HG02763 (cell line): Measurements from ENCODE around the gene KDM2A.

Source experiments
- ATAC-seq: cut with Tn5 transposase; IDR thresholded peaks from one replicate; pipeline ENCODE4 v1.9.1; 2021; ENCODE audit warnings: mild to moderate bottlenecking, moderate library complexity; ENCODE audit not compliant: unreplicated experiment

KDM2A gene

DNA sequence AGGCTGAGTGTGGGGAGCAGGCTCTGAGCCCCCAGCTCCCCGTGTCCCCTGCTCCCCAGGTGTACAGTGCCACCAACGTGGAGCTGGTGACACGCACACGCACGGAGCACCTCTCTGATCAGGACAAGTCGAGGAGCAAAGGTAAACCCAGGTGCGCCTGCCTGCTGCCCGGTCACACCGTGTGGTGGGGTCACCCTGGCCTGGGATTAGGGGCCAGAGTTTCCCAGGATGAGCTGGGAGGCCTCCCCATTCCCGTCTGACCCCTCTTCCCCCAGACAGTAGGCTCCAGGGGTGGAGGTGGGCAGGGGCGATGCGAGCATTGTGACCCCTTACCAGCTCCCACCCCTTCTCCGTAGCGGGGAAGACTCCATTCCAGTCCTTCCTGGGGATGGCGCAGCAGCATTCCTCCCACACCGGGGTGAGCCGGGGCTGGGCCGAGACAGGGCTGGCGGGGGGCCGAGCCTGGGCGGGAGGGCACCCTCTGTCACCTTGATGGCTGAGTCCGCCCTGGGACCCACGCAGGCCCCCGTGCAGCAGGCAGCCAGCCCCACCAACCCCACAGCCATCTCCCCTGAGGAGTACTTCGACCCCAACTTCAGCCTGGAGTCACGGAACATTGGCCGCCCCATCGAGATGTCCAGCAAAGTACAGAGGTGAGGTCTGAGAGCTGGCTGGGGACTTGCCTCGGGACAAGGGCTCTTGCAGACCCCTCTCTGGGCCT, 180.6 kb downstream of the KDM2A start:
- no peak for ATAC-seq

DNA sequence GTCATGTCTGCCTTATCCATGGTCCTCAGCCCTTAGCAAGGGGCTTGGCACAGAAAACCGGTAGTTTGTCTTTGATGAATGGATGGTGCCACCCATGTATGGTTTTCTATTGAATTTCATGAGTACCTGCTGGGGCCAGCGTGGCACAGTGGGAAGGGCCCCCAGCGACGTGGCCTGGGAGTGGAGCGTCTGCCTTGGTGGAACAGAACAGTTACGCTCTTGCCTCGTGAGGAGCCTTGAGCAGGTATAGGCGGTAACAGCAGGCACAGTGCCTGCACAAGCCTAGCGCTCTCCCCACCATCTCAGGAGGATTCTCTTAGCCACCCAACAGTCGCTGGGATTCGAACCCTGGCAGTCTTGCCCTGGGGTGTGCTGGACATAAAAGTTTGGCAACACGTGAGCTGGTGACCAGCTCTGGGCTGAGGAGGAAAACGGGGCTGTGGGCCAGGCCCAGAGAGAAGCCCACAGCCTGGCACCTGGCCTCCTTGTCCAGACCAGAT, 181.2 kb downstream of the KDM2A start:
- no peak for ATAC-seq

DNA sequence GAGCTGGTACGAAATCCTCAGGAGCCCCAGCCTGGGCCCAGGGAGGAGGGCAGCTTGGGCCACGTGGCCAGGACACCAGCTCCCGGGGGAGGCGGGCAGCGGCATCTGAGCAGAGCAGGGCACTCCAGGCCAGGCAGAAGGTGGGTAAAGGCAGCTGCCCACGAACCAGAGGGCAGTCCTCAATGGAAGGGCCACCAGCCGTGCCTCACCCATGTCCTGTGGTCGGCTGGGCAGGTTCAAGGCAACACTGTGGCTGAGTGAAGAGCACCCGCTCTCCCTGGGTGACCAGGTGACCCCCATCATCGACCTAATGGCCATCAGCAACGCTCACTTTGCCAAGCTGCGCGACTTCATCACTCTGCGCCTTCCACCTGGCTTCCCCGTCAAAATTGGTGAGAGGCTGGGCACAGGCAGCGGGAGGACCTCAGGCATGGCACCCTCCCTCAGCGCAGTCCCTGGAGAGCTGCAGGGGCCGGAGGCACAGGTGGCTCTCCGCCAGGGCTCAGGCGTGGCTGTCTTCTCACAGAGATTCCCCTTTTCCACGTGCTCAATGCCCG, 181.8 kb downstream of the KDM2A start:
- ATAC-seq: no peak

DNA sequence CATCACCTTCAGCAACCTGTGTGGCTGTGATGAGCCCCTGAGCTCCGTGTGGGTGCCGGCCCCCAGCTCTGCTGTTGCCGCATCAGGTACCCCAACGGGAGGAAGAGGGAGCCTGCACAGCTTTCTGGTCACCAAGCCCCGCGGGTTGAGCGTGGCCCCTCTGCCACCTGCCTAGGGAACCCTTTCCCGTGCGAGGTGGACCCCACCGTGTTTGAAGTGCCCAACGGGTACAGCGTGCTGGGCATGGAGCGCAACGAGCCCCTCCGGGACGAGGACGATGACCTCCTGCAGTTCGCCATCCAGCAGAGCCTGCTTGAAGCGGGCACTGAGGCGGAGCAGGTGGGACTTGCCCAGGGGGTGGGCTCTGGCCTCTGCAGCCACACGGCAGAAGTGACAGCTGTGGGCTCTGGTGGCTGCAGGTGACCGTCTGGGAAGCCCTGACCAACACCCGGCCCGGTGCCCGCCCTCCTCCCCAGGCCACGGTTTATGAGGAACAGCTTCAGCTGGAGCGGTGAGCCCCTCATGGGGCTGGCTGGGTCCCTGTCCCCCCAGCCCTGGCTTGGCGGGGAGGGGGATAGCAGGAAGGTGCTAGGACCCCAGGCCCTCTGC, 182.4 kb downstream of the KDM2A start:
- ATAC-seq: no peak

DNA sequence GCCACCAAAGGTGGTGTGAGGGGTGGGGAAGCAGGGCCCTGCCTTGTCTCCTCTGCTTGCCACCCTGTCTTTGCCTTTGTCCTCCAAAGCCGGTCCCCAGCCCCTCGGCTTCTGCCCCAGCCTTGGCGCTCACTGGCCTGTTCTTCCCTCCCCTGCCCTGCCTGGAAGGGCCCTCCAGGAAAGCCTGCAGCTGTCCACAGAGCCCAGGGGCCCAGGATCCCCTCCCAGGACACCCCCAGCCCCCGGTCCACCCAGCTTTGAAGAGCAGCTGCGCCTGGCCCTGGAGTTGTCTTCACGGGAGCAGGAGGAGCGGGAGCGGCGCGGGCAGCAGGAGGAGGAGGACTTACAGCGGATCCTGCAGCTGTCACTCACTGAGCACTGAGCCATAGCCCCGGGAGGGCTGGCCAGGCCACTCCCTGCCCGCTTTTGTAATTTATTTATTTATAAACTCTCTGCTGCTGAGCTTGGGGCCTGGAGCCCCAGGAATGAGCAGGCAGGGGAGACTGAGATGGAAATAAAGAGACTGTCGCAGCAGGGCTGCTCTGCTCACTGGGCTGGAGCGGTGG, 183.0 kb downstream of the KDM2A start:
- ATAC-seq: no peak

DNA sequence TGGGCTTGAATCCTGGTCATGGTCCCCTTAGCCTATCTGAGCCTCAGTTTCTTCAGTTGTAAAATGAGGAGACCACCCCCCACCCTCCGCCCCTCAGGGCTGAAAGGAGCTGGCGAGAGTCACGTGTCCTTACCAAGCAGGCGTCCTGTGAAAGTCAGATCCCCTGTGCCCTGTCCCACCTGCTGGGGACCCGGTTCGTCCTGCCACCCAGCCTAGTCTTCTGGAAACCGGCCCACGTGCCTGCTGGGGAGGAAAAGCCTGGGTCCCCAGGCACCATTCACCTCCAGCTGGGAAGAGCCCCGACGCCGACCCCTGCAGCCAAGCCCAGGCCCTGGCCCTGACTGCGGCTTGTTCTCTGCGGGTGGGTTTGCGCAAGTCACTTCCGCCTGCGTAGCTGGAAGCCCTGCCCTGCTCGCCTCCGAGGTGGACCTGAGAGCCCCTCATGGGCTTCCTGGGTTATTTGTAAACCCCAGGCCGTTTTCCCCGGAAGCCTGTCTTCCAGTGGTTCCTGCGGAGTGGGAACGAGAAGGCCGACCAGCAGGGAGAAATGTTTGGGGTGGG, 183.6 kb downstream of the KDM2A start:
- no peak for ATAC-seq

DNA sequence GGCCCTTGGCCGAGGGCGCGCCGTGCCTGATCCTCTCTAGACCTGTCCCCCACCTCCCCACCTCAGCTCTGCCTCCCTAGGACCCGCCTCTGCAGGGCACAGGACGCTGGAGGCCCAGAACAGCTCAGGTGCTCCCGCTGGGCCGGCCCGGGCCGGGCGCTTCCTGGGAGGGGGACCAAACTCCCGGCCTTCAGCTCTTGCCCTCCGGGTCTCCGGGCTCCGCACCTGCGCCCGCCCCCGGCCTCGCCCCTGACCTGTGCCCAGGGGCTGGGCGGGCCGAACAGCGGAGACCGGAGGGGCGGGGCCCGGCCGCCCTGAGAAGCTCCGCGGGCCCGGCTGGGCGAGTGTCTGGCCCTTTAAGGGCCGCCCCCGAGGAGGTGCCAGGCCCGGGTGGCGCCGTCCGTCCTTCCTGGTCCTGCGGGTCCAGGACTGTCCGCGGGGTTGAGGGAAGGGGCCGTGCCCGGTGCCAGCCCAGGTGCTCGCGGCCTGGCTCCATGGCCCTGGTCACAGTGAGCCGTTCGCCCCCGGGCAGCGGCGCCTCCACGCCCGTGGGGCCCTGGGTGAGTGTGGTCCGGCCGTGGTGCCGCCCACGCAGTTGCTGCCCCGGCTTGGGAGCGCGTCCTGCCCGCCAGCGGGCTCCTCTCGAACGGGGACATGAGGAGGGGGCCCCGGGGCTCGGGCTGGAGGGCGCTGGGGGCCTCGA, 184.2 kb downstream of the KDM2A start, which contains the start of gene SSH3:
TSS of gene SSH3 (plus strand) at position 399 of the 703 bp plus-strand sequence. CDS start at position 495, 96 bp downstream.
- no peak for ATAC-seq

DNA sequence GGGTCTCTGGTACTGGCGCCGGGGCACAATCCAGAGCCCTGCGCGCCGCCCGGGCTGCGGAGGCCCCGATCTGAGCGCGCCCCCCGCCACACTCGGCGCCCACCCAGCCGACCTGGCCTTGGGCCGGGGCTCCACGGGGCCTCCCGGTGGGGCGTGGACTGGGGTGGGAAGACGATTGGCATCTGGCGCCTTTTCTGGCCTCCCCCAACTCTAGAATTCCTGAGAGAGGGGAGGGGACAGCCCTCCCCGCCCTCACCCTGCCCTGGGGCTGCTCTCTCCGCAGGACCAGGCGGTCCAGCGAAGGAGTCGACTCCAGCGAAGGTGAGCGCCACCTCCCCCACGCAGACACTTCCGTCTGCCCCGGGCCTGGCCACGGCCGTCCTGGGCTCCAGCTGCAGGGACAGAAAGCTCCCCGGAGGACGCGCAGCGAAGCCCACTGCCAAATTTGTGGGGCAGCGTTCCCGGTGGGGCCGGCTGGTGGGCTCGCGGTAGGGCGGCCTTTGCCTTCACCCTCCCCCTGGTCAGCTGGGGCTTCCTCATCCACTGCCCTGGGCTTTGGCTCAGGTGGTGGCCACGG, 184.9 kb downstream of the KDM2A start:
- no peak for ATAC-seq

DNA sequence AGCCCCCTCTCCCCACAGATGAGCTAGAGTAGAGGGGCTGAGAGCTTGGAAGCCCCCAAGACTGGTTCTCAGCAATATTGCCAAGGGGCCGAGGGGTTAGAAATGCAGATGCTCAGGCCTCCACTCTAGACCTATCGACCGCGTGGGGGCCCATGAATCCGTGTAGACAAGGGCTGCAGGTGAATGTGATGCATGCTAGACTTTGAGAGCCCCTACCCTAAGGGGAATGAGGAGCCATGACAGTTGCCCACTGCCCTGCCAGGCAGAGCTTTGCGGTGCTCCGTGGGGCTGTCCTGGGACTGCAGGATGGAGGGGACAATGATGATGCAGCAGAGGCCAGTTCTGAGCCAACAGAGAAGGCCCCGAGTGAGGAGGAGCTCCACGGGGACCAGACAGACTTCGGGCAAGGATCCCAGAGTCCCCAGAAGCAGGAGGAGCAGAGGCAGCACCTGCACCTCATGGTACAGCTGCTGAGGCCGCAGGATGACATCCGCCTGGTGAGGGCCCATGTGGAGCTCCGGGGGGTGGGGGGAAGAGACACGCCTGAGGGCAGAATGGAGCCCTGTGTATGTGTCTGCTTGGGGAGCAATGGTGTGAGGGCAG, 185.5 kb downstream of the KDM2A start:
- ATAC-seq: no peak

DNA sequence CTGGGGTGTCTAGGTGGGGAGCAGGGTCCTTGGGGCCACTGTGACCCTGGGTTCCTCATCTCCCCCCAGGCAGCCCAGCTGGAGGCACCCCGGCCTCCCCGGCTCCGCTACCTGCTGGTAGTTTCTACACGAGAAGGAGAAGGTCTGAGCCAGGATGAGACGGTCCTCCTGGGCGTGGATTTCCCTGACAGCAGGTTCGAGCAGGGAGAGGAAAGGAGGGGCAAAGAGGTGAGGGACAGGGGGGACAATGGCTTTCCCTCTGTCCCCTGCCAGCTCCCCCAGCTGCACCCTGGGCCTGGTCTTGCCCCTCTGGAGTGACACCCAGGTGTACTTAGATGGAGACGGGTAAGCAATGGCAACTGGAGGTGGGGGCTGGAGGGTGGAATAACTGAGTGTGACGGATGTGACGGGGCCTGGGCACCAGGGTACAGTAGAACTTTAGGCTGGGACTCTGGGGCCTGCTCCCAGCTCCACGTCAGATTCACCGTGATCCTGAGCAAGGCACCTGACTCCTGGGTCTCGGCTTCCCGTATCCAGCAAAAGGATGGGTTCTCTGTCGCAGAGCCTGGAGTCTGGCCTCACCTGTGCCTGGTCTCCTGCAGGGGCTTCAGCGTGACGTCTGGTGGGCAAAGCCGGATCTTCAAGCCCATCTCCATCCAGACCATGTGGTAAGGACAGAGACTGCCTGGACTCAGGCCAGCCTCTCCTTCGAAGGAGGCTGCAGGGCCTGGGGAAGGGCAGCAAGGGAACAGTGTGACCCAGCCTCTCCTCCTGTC, 187.9 kb downstream of the KDM2A start:
- ATAC-seq: no peak

DNA sequence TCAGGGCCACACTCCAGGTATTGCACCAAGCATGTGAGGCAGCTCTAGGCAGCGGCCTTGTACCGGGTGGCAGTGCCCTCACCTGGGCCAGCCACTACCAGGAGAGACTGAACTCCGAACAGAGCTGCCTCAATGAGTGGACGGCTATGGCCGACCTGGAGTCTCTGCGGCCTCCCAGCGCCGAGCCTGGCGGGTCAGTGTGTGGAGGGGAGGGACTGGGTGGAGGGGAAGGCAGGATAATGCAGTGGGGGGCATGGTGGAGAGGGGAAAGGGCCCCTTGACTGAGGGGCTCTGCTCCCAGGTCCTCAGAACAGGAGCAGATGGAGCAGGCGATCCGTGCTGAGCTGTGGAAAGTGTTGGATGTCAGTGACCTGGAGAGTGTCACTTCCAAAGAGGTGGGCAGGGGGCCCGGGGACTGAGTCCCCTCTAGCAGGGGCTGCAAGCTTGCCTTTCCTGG, 188.5 kb downstream of the KDM2A start:
- no peak for ATAC-seq
